Endothelial cell of umbilical vein (primary cell): Measurements from ENCODE around the gene ATP13A5.

Source experiments
- POLR2A ChIP-seq: IDR thresholded peaks from 2 replicates; pipeline ENCODE4 v1.6.1; 2012; ENCODE audit warnings: low read depth, mild to moderate bottlenecking, control low read depth, low read length
- POLR2AphosphoS5 ChIP-seq: IDR thresholded peaks from 2 replicates; pipeline ENCODE4 v1.6.1; 2012; ENCODE audit warnings: low read depth, mild to moderate bottlenecking, control low read depth, low read length, moderate library complexity; ENCODE audit not compliant: insufficient read depth

- no peak for TF ChIP-seq POLR2A
- TF ChIP-seq POLR2AphosphoS5: no peak
Observed at GRCh38 chr3:193236599-193236998, 142.0 kb downstream of the ATP13A5 start.
